ENCODE data around the gene NAT16. TPM values are rescaled to one million over a fixed set of nuclear protein-coding genes. Genes with fewer than 3 reads are reported as not detected.
A peak's percentile ranks its signal among the peaks of the same experiment; 100 is the strongest.

NAT16 gene
- total and polyA plus RNA-seq, 10 of the 15 experiments (the other 5 are each of a cell fraction or from before 2014, with no cell fraction given), result not detected

- no peak for TF ChIP-seq E2F8 (IDR thresholded peaks at IDR 0.05; ENCODE audit: low read depth, partially characterized antibody)
Observed at GRCh38 chr7:101160910-101161309, 19.2 kb downstream of the NAT16 start (continued).

- Histone ChIP-seq H3K36me3 (ENCODE audit: control insufficient read depth in 2 of 2, insufficient read depth in 2 of 2, low read length in 1 of 2) (peaks cover 5 to 7% of the 10 kb centered on the region in 2 experiments), H3K27me3 (replicated peaks in 1 of 2; ENCODE audit: control insufficient read depth in 2 of 2, insufficient read depth in 2 of 2, low read length in 1 of 2) (peaks cover 3 to 7% of the 10 kb centered on the region in 2 experiments; a peak in 3 of 4 replicates), H3K79me2 (ENCODE audit: control insufficient read depth, insufficient read depth, low read length) (peaks cover 6% of the 10 kb centered on the region), H4K20me1 (ENCODE audit: control insufficient read depth, insufficient read depth) (no peaks in the 10 kb centered on the region), H3K9me3 (replicated peaks; ENCODE audit: control insufficient read depth, insufficient read depth, low read length) (no peaks in the 10 kb centered on the region; the same call in 2 of the 3 replicates), H3K27ac (ENCODE audit: control insufficient read depth, insufficient read depth) (no peak overlapping the region), H3K4me1 (ENCODE audit: control insufficient read depth, insufficient read depth, low read length) (peaks cover 3% of the 10 kb centered on the region; the same call in 1 of the 2 replicates), H2AFZ (ENCODE audit: control insufficient read depth, low read depth, low read length) (no peak overlapping the region), H3K9ac (ENCODE audit: control insufficient read depth, insufficient read depth, low read length) (no peak overlapping the region), H3K4me2 (ENCODE audit: control insufficient read depth, insufficient read depth) (no peak overlapping the region), H3K4me3 (no peak overlapping the region)
- DNase-seq (ENCODE audit: low read depth, low spot score), result no peak
- WGBS (ENCODE audit: insufficient coverage, insufficient replicate concordance, low lambda C conversion rate, missing lambda C conversion rate), result 88% methylated on average over 25 of the region's 31 CpGs
- no peak for FAIRE-seq
- ChIA-PET CTCF (no interaction called here), SMC1A (ENCODE audit: uncharacterized antibody, unreplicated experiment) (no interaction called here), POLR2A (interaction anchor here (0.6 kb wide), 1 partner anchor 93 kb away, joined by 3 read pairs; no protein-coding TSS in a partner anchor), RAD21 (ENCODE audit: unreplicated experiment) (interaction anchor here (0.7 kb wide), 1 partner anchor 1237 kb away, joined by 3 read pairs; no protein-coding TSS in a partner anchor)
- TF ChIP-seq CEBPB (IDR thresholded peaks at IDR 0.05; ENCODE audit: borderline replicate concordance in 1 of 2, low read depth in 2 of 2, low read length in 2 of 2), result no peak
- TF ChIP-seq ZBTB33 (IDR thresholded peaks at IDR 0.05), result no peak
- TF ChIP-seq KAT2A (conservative IDR thresholded peaks at IDR 0.05; ENCODE audit: control insufficient read depth, low read depth, low read length), result no peak
- TF ChIP-seq POLR2A (IDR thresholded peaks at IDR 0.05; ENCODE audit: low read depth, low read length), result no peak
- TF ChIP-seq BCL3 (IDR thresholded peaks at IDR 0.05; ENCODE audit: borderline replicate concordance, insufficient read depth, low read depth, low read length, poor library complexity, severe bottlenecking), result peak; percentile 51
- no peak for TF ChIP-seq RBBP5 (conservative IDR thresholded peaks at IDR 0.05)
- no peak for TF ChIP-seq GATAD2B (conservative IDR thresholded peaks at IDR 0.05; ENCODE audit: low read depth)
- in situ Hi-C loops (cut with MboI), result no loop called here
- intact Hi-C loops (cut with micrococcal nuclease; ENCODE audit: unreplicated experiment), result no loop called here
- no TSS peak for BruUV-seq (replicated peaks)
- ATAC-seq, result no peak
Observed at GRCh38 chr7:101159696-101160674, 20.1 kb downstream of the NAT16 start.

Data from GM12878 (cell line).